Measurements from ENCODE around the gene SAV1. TPM values are rescaled to one million over a fixed set of nuclear protein-coding genes. Genes with fewer than 3 reads are reported as not detected.

SAV1 gene
- total RNA-seq, 4 donors from 2014 or later, result 40.2 to 72.4 (median 48.6) TPM

DNA sequence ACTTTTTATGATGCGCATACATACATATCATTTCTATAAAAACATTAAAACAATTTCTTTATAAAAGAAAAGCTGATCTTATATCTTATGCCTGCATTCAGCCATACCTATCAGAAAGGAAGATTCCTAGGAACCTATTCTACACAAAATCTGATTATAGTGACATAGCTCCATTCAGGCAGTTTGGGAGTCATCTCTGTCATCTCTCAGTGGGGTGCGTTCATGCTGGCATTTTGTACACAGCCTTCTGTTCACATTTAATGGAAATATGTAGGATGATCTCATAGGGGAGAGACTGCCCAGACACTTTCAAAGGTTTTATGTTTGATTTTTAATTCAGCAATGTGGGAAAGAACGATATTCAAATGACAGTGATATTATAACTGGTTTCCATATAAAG, 55.3 kb downstream of the SAV1 start:
- intact Hi-C loops (cut with DNase I), result no loop called here
- TF ChIP-seq, protein P1, sequence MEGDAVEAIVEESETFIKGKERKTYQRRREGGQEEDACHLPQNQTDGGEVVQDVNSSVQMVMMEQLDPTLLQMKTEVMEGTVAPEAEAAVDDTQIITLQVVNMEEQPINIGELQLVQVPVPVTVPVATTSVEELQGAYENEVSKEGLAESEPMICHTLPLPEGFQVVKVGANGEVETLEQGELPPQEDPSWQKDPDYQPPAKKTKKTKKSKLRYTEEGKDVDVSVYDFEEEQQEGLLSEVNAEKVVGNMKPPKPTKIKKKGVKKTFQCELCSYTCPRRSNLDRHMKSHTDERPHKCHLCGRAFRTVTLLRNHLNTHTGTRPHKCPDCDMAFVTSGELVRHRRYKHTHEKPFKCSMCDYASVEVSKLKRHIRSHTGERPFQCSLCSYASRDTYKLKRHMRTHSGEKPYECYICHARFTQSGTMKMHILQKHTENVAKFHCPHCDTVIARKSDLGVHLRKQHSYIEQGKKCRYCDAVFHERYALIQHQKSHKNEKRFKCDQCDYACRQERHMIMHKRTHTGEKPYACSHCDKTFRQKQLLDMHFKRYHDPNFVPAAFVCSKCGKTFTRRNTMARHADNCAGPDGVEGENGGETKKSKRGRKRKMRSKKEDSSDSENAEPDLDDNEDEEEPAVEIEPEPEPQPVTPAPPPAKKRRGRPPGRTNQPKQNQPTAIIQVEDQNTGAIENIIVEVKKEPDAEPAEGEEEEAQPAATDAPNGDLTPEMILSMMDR (IDR thresholded peaks at IDR 0.05), result no peak
- TF ChIP-seq POLR2A (IDR thresholded peaks at IDR 0.05), result no peak
- H3K4me3 ChIP-seq (replicated peaks in 1 of 3), result no peak overlapping the region
- no peak overlapping the region for H3K27ac ChIP-seq
- H3K27me3 ChIP-seq, result no peaks in the 10 kb centered on the region
- no peaks in the 10 kb centered on the region for H3K4me1 ChIP-seq
- no peak for DNase-seq
- WGBS, 2 donors, result 96 to 97% methylated on average over 3 of the region's 3 CpGs
- H3K36me3 ChIP-seq, result no peaks in the 10 kb centered on the region
- H3K9me3 ChIP-seq, result no peaks in the 10 kb centered on the region

DNA sequence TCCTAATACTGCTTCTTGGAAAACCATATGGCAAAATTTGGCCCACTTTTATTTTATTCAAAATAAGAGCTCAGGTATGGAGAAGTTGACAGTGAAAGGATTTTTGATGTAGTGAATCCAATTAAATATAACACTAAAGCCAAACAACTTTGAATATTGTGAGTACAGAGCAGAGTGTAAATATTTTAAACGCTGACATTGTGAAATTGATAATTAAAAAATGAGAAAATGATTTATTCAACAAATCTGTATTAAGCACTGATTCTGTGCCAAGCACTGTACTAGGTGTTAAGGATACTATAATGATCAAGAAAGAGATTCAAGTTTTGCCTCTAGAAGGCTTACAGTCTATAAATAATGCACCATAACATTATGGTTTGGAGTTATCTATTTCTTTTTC, 57.6 kb downstream of the SAV1 start:
- intact Hi-C loops (cut with DNase I), result no loop called here
- no peak overlapping the region for H3K27ac ChIP-seq
- no peaks in the 10 kb centered on the region for H3K9me3 ChIP-seq
- WGBS, 2 donors, result 90 to 92% methylated on average over 1 of the region's 1 CpG
- no peak overlapping the region for H3K4me3 ChIP-seq (replicated peaks in 1 of 3)
- DNase-seq, result no peak
- H3K27me3 ChIP-seq, result no peaks in the 10 kb centered on the region
- peaks cover 0 to 6% of the 10 kb centered on the region in 2 donors for H3K4me1 ChIP-seq
- no peaks in the 10 kb centered on the region for H3K36me3 ChIP-seq
- TF ChIP-seq POLR2A (IDR thresholded peaks at IDR 0.05), result no peak
- TF ChIP-seq, protein P1 (IDR thresholded peaks at IDR 0.05), result no peak

DNA sequence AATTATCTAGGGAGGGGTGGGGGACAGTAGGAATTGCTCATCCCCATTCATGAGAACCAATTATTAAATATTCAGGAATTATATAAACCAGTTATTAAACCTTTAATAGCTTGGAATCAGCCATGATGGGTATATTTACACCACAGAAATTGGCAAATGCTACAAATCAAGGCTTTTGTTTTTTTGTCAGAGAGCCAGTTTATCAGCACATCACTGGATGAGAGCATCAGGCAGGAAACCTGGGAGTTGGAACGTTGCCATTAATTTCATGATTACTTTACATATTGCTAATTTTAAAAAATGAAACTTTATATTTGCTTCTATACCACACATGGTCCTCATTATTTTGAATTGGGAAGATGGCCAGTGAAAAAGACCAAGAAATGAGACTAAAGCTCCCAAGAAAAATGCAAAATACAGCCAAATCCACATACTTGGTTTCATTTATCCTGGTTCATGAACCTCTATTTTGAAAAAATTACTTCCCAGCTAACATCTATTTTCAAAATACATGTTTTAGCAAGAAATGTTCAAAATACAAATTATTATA, 59.7 kb downstream of the SAV1 start:
- WGBS, 2 donors, result 56 to 64% methylated on average over 1 of the region's 1 CpG

DNA sequence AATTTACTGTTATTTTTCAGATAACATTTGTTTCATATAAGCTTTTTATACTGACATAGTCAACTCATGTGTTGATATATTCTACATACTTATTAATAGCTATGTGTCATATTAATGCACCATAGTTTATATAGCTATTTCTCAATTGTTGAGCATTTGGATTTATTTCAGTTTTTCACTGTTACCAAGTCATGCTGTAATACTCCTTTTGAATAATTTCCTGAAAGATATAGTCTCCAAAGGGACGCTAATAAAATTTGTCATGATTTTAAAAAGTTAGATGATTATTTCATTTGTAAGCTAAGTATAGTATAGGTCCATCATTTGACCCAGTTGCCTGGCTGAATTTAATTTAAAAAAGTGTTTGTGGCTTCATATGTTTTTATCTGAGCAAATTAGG, 60.3 kb downstream of the SAV1 start:
- intact Hi-C loops (cut with DNase I), result no loop called here

More for the DNA sequence above, 59.7 kb downstream of the SAV1 start:
- Histone ChIP-seq H3K27ac (no peak overlapping the region), H3K4me3 (replicated peaks in 1 of 3) (no peak overlapping the region), H3K4me1 (peaks cover 0 to 6% of the 10 kb centered on the region in 2 donors), H3K27me3 (no peaks in the 10 kb centered on the region), H3K36me3 (no peaks in the 10 kb centered on the region), H3K9me3 (no peaks in the 10 kb centered on the region)
- DNase-seq, result no peak
- no peak for TF ChIP-seq POLR2A (IDR thresholded peaks at IDR 0.05)
- TF ChIP-seq, protein P1 (IDR thresholded peaks at IDR 0.05), result no peak
- intact Hi-C loops (cut with DNase I), result no loop called here

DNA sequence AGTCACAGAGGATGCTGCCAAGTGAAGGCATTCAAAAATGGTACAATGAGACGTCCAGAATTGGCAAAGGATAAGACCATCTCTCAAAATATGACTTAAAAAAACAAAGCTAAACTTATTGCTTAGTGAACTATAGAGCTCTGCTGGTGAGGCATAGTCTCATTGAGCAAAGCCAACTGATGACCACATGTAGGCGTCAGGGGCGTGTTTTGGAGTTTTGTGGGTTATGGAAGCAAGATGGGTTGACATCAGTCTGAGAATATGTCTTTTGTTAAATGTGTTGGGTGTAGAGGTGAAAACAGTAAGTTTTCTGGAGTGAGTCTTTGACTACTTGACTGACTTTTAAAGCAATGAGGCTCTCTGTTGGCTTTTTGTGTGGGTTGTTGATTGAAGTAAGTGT, 60.9 kb downstream of the SAV1 start:
- TF ChIP-seq, protein P1 (IDR thresholded peaks at IDR 0.05), result no peak
- no peak for TF ChIP-seq POLR2A (IDR thresholded peaks at IDR 0.05)
- Histone ChIP-seq H3K9me3 (no peaks in the 10 kb centered on the region), H3K27me3 (no peaks in the 10 kb centered on the region), H3K36me3 (no peaks in the 10 kb centered on the region), H3K4me1 (peaks cover 0 to 6% of the 10 kb centered on the region in 2 donors), H3K27ac (no peak overlapping the region), H3K4me3 (replicated peaks in 1 of 3) (no peak overlapping the region)
- intact Hi-C loops (cut with DNase I), result no loop called here
- no peak for DNase-seq
- WGBS, 2 donors, result 71 to 83% methylated on average over 3 of the region's 3 CpGs

More for the DNA sequence above, 60.3 kb downstream of the SAV1 start:
- H3K4me1 ChIP-seq, result peaks cover 0 to 6% of the 10 kb centered on the region in 2 donors
- no peak for DNase-seq
- no peaks in the 10 kb centered on the region for H3K27me3 ChIP-seq
- no peaks in the 10 kb centered on the region for H3K9me3 ChIP-seq
- no peak overlapping the region for H3K4me3 ChIP-seq (replicated peaks in 1 of 3)
- no peaks in the 10 kb centered on the region for H3K36me3 ChIP-seq
- H3K27ac ChIP-seq, result no peak overlapping the region
- no peak for TF ChIP-seq POLR2A (IDR thresholded peaks at IDR 0.05)
- TF ChIP-seq, protein P1 (IDR thresholded peaks at IDR 0.05), result no peak
- WGBS, 2 donors, result 89% methylated on average over 1 of the region's 1 CpG
